CD4-positive, alpha-beta T cell treated with Interleukin-15 for 1 hour (primary cell): ENCODE data around the gene GALNTL6.
"Not testable (repeated sequence)": the region's sequence is repeated elsewhere in the genome, so short reads cannot be mapped to it uniquely, and the experiment has no call there.

Experiments
- DNase-seq: peaks from one replicate; pipeline ENCODE4 v3.0.0-alpha.2; 2020

GALNTL6 gene

GRCh38 chr4:172412851-172413580, 599.8 kb downstream of the GALNTL6 start:
- DNase-seq, result no peak

GRCh38 chr4:172428979-172429378, 615.8 kb downstream of the GALNTL6 start:
- DNase-seq, result not testable (repeated sequence)

GRCh38 chr4:172480471-172480870, 667.3 kb downstream of the GALNTL6 start:
- DNase-seq, result no peak

GRCh38 chr4:172481802-172482508, 668.8 kb downstream of the GALNTL6 start:
- DNase-seq, result no peak

- DNase-seq, result no peak
These were observed 671.8 kb downstream of the GALNTL6 start for GRCh38 chr4:172485007-172485406.

- DNase-seq, result no peak
These were observed 673.3 kb downstream of the GALNTL6 start for GRCh38 chr4:172486531-172486930.

- no peak for DNase-seq
These were observed 676.7 kb downstream of the GALNTL6 start for GRCh38 chr4:172489861-172490260.

GRCh38 chr4:172495769-172496168, 682.6 kb downstream of the GALNTL6 start:
- DNase-seq, result no peak

- DNase-seq, result no peak
These were observed 684.1 kb downstream of the GALNTL6 start for GRCh38 chr4:172497321-172497720.

- no peak for DNase-seq
These were observed 700.8 kb downstream of the GALNTL6 start for GRCh38 chr4:172514011-172514410.

- no peak for DNase-seq
These were observed 701.6 kb downstream of the GALNTL6 start for GRCh38 chr4:172514801-172515200.

- no peak for DNase-seq
These were observed 702.2 kb downstream of the GALNTL6 start for GRCh38 chr4:172515266-172515879.

GRCh38 chr4:172517391-172517790, 704.2 kb downstream of the GALNTL6 start:
- DNase-seq, result no peak

GRCh38 chr4:172521248-172521647, 708.0 kb downstream of the GALNTL6 start:
- DNase-seq, result no peak

GRCh38 chr4:172521680-172522079, 708.5 kb downstream of the GALNTL6 start:
- no peak for DNase-seq

GRCh38 chr4:172543249-172543648, 730.0 kb downstream of the GALNTL6 start:
- DNase-seq, result no peak

GRCh38 chr4:172546782-172547181, 733.6 kb downstream of the GALNTL6 start:
- no peak for DNase-seq

GRCh38 chr4:172547724-172548123, 734.5 kb downstream of the GALNTL6 start:
- no peak for DNase-seq

GRCh38 chr4:172553216-172553615, 740.0 kb downstream of the GALNTL6 start:
- DNase-seq, result no peak

- no peak for DNase-seq
These were observed 741.4 kb downstream of the GALNTL6 start for GRCh38 chr4:172554588-172554987.

GRCh38 chr4:172555725-172556124, 742.5 kb downstream of the GALNTL6 start:
- DNase-seq, result no peak

GRCh38 chr4:172573899-172574298, 760.7 kb downstream of the GALNTL6 start:
- DNase-seq, result no peak

GRCh38 chr4:172578712-172579111, 765.5 kb downstream of the GALNTL6 start:
- no peak for DNase-seq

- no peak for DNase-seq
These were observed 771.6 kb downstream of the GALNTL6 start for GRCh38 chr4:172584816-172585215.
